ENCODE data around the gene CUL4A.
A peak's percentile ranks its signal among the peaks of the same experiment; 100 is the strongest.

CUL4A gene

DNA sequence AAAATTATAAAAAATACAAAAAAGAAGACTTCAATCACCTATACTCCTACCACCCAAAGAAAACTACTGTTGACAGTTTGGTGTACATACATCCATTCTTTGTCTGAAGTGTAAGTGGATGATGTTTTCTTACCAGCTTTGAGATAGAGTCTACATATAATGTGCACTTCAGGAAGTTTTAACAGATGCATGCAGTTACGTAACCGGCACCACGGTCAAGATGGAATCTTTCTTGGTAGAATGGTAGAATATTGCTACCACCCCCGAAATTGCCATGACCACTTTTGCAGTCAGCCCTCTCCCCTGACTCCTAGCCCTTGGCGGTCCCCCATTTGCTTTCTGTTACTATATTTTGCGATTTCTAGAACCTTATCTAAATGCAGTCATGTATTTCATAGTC, 1.4 kb downstream of the CUL4A start:
- no peak for DNase-seq (ENCODE audit: low read depth)
- H3K9ac ChIP-seq (ENCODE audit: low read length): peak overlapping the region; percentile 98
- H3K4me1 ChIP-seq (ENCODE audit: control insufficient read depth, insufficient read depth, low read length): peaks cover 34% of the 10 kb centered on the region
- H3K9me3 ChIP-seq (ENCODE audit: control insufficient read depth, low read length): no peaks in the 10 kb centered on the region
- H3K27me3 ChIP-seq (replicated peaks; ENCODE audit: control insufficient read depth, insufficient read depth, low read length): no peaks in the 10 kb centered on the region
- peaks cover 20% of the 10 kb centered on the region for H3K36me3 ChIP-seq (ENCODE audit: control insufficient read depth, insufficient read depth, low read length, severe bottlenecking)
- H3K4me3 ChIP-seq (ENCODE audit: low read length): peak overlapping the region; percentile 83

- H3K9me3 ChIP-seq (ENCODE audit: control insufficient read depth, low read length): no peaks in the 10 kb centered on the region
- H3K4me3 ChIP-seq (ENCODE audit: low read length): no peak overlapping the region
- no peak overlapping the region for H3K9ac ChIP-seq (ENCODE audit: low read length)
- H3K27me3 ChIP-seq (replicated peaks; ENCODE audit: control insufficient read depth, insufficient read depth, low read length): no peaks in the 10 kb centered on the region
- H3K4me1 ChIP-seq (ENCODE audit: control insufficient read depth, insufficient read depth, low read length): peaks cover 40% of the 10 kb centered on the region
- H3K36me3 ChIP-seq (ENCODE audit: control insufficient read depth, insufficient read depth, low read length, severe bottlenecking): peaks cover 13% of the 10 kb centered on the region
- DNase-seq (ENCODE audit: low read depth): no peak
Observed at GRCh38 chr13:113211774-113212173, 2.4 kb downstream of the CUL4A start.

DNA sequence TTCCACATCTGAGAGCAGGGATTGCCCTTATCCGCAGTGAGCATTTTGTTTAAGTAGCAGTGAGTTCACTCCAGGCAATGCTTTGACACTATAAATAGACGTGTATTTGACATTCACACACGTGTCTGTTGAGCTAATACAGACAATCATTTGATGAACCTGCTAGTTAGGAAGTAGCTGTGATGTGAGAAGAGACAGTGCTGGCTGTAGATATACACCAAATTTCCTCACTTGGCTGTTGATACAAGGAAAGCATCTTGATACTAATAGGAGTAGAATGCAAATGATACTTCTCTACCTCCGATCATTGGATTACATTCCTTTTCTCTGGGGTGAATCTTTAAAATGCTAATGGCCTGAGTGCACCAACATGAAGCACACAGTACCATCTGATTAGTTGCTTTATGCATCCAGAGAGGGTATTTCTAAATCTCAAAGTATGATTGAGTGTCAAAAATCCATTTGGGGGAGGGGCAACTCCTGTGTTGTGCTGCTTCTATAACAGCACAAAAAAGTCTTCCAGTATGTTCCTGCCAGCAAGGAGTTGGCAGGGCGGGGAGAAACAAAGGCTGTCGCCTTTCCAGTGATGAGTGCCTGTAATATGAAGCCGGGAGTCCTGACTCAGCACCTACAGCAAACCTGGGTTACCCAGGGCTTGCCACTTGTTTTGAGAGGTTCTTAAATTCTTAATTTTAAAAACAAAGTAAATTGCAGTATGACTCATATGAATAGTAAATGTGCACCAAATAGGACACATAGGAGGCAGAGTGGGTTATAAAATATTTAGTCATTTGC, 7.0 kb downstream of the CUL4A start:
- Histone ChIP-seq H3K4me3 (ENCODE audit: low read length) (peak overlapping the region; percentile 20), H3K9me3 (ENCODE audit: control insufficient read depth, low read length) (no peaks in the 10 kb centered on the region), H3K36me3 (ENCODE audit: control insufficient read depth, insufficient read depth, low read length, severe bottlenecking) (peaks cover 36% of the 10 kb centered on the region), H3K4me1 (ENCODE audit: control insufficient read depth, insufficient read depth, low read length) (peaks cover 36% of the 10 kb centered on the region), H3K27me3 (replicated peaks; ENCODE audit: control insufficient read depth, insufficient read depth, low read length) (no peaks in the 10 kb centered on the region), H3K9ac (ENCODE audit: low read length) (no peak overlapping the region)
- DNase-seq (ENCODE audit: low read depth): peak; percentile 77

- Histone ChIP-seq H3K36me3 (ENCODE audit: control insufficient read depth, insufficient read depth, low read length, severe bottlenecking) (peaks cover 30% of the 10 kb centered on the region), H3K27me3 (replicated peaks; ENCODE audit: control insufficient read depth, insufficient read depth, low read length) (no peaks in the 10 kb centered on the region)
Observed at GRCh38 chr13:113218586-113218985, 9.2 kb downstream of the CUL4A start.

DNA sequence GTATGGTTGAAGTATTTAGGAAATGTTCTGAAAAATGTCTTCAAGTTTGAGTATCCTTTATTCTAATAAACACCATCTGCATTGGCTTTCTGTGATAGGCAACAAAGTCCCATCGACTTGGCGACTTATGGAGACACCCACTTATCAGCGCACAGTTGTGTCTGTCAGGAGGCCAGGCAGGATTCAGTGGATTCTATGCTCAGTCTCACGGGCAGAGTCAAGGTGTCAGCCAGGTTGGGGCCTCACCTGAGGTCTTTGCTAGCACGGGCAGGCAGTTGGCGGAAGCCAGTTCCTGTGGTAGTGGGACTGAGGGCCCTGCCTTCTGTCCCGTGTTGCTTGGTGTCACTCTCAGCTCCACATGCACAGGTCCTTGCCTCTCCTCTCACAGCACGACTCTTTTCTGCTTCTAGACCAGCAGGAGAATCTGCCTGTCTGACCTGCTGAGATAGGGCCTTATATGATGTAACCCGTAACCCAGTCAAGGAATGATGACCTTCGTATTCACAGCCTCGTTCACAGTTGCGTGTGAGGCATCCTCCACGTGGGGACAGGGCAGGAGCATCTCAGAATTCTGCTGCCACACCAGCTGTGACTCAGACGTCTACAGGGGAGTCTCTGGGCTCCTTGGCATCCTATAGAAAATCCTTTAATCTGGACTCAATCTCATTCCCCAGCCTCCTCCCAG, 10.0 kb downstream of the CUL4A start:
- no peaks in the 10 kb centered on the region for H3K9me3 ChIP-seq (ENCODE audit: control insufficient read depth, low read length)
- H3K4me1 ChIP-seq (ENCODE audit: control insufficient read depth, insufficient read depth, low read length): peaks cover 28% of the 10 kb centered on the region
- H3K27me3 ChIP-seq (replicated peaks; ENCODE audit: control insufficient read depth, insufficient read depth, low read length): no peaks in the 10 kb centered on the region
- no peak overlapping the region for H3K4me3 ChIP-seq (ENCODE audit: low read length)
- H3K36me3 ChIP-seq (ENCODE audit: control insufficient read depth, insufficient read depth, low read length, severe bottlenecking): peaks cover 26% of the 10 kb centered on the region
- DNase-seq (ENCODE audit: low read depth): no peak
- H3K9ac ChIP-seq (ENCODE audit: low read length): no peak overlapping the region

More at GRCh38 chr13:113218586-113218985, 9.2 kb downstream of the CUL4A start:
- Histone ChIP-seq H3K4me1 (ENCODE audit: control insufficient read depth, insufficient read depth, low read length) (peaks cover 28% of the 10 kb centered on the region), H3K4me3 (ENCODE audit: low read length) (no peak overlapping the region), H3K9ac (ENCODE audit: low read length) (no peak overlapping the region), H3K9me3 (ENCODE audit: control insufficient read depth, low read length) (no peaks in the 10 kb centered on the region)
- DNase-seq (ENCODE audit: low read depth): no peak

DNA sequence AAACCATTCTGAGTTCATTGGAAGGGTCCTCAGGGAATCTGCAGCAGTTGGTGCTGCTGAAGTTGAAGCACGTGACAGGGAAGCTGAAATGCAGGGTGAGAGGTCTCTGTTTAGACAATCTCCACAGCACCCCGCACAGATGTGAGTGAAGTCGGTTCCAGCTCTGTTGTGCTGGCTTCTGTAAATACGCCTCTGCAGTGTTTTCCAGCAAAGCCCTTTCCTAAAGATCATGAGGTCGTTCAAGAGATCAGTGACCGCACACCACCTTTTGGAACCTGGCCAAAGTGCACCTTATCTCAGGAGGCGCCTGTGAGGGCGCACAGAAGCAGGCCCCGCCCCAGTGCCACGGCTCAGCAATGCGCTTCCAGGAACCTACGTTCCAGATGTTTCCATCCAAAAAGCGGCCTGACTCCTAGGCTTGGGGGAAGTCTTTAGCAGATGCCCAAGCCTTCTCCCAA, 10.8 kb downstream of the CUL4A start:
- H3K9me3 ChIP-seq (ENCODE audit: control insufficient read depth, low read length): no peaks in the 10 kb centered on the region
- H3K4me1 ChIP-seq (ENCODE audit: control insufficient read depth, insufficient read depth, low read length): peaks cover 28% of the 10 kb centered on the region
- DNase-seq (ENCODE audit: low read depth): no peak
- no peak overlapping the region for H3K9ac ChIP-seq (ENCODE audit: low read length)
- no peaks in the 10 kb centered on the region for H3K27me3 ChIP-seq (replicated peaks; ENCODE audit: control insufficient read depth, insufficient read depth, low read length)
- H3K4me3 ChIP-seq (ENCODE audit: low read length): no peak overlapping the region
- H3K36me3 ChIP-seq (ENCODE audit: control insufficient read depth, insufficient read depth, low read length, severe bottlenecking): peaks cover 34% of the 10 kb centered on the region

- peaks cover 24% of the 10 kb centered on the region for H3K4me1 ChIP-seq (ENCODE audit: control insufficient read depth, insufficient read depth, low read length)
- H3K4me3 ChIP-seq (ENCODE audit: low read length): no peak overlapping the region
- H3K27me3 ChIP-seq (replicated peaks; ENCODE audit: control insufficient read depth, insufficient read depth, low read length): no peaks in the 10 kb centered on the region
- peak; percentile 11 for DNase-seq (ENCODE audit: low read depth)
- no peak overlapping the region for H3K9ac ChIP-seq (ENCODE audit: low read length)
- H3K9me3 ChIP-seq (ENCODE audit: control insufficient read depth, low read length): no peaks in the 10 kb centered on the region
- peaks cover 41% of the 10 kb centered on the region for H3K36me3 ChIP-seq (ENCODE audit: control insufficient read depth, insufficient read depth, low read length, severe bottlenecking)
Observed at GRCh38 chr13:113220877-113221276, 11.5 kb downstream of the CUL4A start.

- peaks cover 51% of the 10 kb centered on the region for H3K36me3 ChIP-seq (ENCODE audit: control insufficient read depth, insufficient read depth, low read length, severe bottlenecking)
- H3K4me1 ChIP-seq (ENCODE audit: control insufficient read depth, insufficient read depth, low read length): peaks cover 22% of the 10 kb centered on the region
- no peak overlapping the region for H3K4me3 ChIP-seq (ENCODE audit: low read length)
- no peaks in the 10 kb centered on the region for H3K27me3 ChIP-seq (replicated peaks; ENCODE audit: control insufficient read depth, insufficient read depth, low read length)
- DNase-seq (ENCODE audit: low read depth): no peak
- no peak overlapping the region for H3K9ac ChIP-seq (ENCODE audit: low read length)
- H3K9me3 ChIP-seq (ENCODE audit: control insufficient read depth, low read length): no peaks in the 10 kb centered on the region
Observed at GRCh38 chr13:113223070-113223469, 13.7 kb downstream of the CUL4A start.

DNA sequence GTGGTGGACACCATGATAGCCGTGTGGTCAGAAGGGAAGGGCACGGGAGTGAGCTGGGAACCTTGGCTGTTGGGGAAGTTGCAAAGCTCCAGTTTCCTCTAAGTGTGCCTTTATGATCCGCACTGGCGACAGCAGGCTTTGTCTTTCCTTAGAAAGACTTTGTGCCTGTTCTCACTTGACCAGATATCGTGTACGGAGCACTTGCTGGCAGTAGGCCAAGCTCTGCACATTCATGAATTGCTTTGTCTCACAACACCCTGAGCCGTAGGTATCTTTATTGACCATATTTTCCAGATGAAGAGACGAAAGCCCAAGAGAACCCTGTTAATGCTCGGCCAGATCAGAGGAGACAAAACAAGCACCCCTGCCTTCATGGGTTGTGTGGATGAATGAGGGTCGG, 15.1 kb downstream of the CUL4A start:
- Histone ChIP-seq H3K36me3 (ENCODE audit: control insufficient read depth, insufficient read depth, low read length, severe bottlenecking) (peaks cover 58% of the 10 kb centered on the region), H3K4me1 (ENCODE audit: control insufficient read depth, insufficient read depth, low read length) (peaks cover 22% of the 10 kb centered on the region), H3K9me3 (ENCODE audit: control insufficient read depth, low read length) (no peaks in the 10 kb centered on the region), H3K27me3 (replicated peaks; ENCODE audit: control insufficient read depth, insufficient read depth, low read length) (no peaks in the 10 kb centered on the region), H3K4me3 (ENCODE audit: low read length) (no peak overlapping the region), H3K9ac (ENCODE audit: low read length) (no peak overlapping the region)
- DNase-seq (ENCODE audit: low read depth): no peak

- no peak overlapping the region for H3K9ac ChIP-seq (ENCODE audit: low read length)
- H3K36me3 ChIP-seq (ENCODE audit: control insufficient read depth, insufficient read depth, low read length, severe bottlenecking): peaks cover 58% of the 10 kb centered on the region
- no peak for DNase-seq (ENCODE audit: low read depth)
- H3K4me3 ChIP-seq (ENCODE audit: low read length): no peak overlapping the region
- peaks cover 15% of the 10 kb centered on the region for H3K4me1 ChIP-seq (ENCODE audit: control insufficient read depth, insufficient read depth, low read length)
- no peaks in the 10 kb centered on the region for H3K9me3 ChIP-seq (ENCODE audit: control insufficient read depth, low read length)
- H3K27me3 ChIP-seq (replicated peaks; ENCODE audit: control insufficient read depth, insufficient read depth, low read length): no peaks in the 10 kb centered on the region
Observed at GRCh38 chr13:113225515-113225914, 16.1 kb downstream of the CUL4A start.

- Histone ChIP-seq H3K4me1 (ENCODE audit: control insufficient read depth, insufficient read depth, low read length) (peaks cover 15% of the 10 kb centered on the region), H3K27me3 (replicated peaks; ENCODE audit: control insufficient read depth, insufficient read depth, low read length) (no peaks in the 10 kb centered on the region), H3K36me3 (ENCODE audit: control insufficient read depth, insufficient read depth, low read length, severe bottlenecking) (peaks cover 59% of the 10 kb centered on the region), H3K9me3 (ENCODE audit: control insufficient read depth, low read length) (no peaks in the 10 kb centered on the region), H3K9ac (ENCODE audit: low read length) (no peak overlapping the region), H3K4me3 (ENCODE audit: low read length) (no peak overlapping the region)
- DNase-seq (ENCODE audit: low read depth): no peak
Observed at GRCh38 chr13:113226873-113227450, 17.5 kb downstream of the CUL4A start.

Measured in adipocyte (in vitro differentiated cells).